HG03558 (cell line): ENCODE data around the gene MAPK12.
"Not testable (repeated sequence)": the region's sequence is repeated elsewhere in the genome, so short reads cannot be mapped to it uniquely, and the experiment has no call there.

Experiments used
- ATAC-seq: cut with Tn5 transposase; IDR thresholded peaks from one replicate; pipeline ENCODE4 v1.9.1; 2021; ENCODE audit warnings: moderate number of reproducible peaks; ENCODE audit not compliant: unreplicated experiment; ENCODE audit errors: extremely low read depth

MAPK12 gene

DNA sequence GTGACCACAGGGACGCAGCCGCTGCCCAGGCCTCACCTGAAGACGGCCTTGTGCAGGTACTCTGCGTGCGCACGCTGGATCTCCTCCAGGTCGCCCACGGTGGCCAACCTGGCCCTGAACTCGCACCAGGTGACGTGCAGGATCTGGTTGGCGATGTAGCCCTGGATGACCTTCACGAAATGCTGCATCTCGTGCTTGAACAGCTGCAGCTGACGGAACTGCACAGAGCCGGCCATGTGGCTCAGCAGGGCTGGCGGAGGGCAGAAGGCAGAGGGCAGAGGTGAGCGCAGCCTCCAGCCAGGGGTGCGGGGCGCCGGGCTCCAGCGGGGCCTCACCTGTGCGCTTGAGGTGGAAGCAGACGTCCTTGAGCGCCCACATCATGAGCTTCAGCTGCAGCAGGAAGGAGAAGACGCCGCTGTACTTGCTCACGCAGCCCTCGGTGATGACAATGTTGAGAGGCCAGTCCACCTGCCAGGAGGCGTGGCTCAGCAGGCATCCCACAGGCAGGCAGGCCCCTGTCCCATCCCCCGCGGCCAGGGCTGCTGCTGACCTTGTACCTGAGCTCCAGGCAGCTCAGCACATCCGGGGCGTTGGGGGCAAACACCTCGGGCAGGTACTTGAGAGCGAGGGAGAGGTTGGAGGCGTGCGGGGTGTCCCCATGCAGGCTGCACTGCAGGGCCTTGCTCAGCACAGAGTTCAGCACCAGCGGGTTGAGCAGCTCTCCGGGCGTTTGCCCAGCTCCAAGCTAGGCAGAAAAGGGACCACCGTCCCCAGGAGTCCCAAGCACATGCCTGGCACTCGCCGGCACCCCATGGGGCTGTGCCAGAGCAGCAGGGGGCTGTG lies 43.1 kb downstream of the MAPK12 start:
- no peak for ATAC-seq

DNA sequence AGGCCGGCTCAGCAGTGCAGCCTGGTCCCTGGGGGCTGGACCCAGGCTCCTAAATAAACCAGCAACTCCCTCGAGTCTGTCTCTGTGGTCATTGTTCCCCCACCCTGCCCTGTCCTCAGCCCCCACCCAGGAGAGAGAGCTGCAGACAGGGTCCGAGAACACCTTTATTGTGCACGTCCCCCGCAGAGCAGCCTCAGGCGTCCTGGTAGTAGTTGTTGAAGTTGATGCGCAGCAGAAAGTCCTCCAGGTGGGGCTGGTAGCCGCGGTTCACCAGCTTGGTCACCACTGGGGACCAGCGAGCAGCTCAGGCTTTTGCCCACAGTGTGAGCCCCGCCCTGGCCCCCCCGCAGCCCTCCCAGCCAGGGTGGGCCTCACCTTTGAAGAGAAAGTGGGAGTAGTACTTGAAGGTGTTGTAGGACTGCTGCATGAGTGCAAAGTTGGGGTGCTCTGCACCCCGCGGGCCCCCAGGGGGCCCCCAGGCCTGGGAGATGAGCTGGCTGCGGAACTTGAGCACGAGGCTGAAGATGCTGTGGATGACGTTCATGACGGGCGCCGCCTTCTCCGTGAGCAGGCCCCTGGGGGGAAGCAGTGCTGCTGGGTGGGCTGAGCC lies 43.8 kb downstream of the MAPK12 start:
- ATAC-seq, result no peak

DNA sequence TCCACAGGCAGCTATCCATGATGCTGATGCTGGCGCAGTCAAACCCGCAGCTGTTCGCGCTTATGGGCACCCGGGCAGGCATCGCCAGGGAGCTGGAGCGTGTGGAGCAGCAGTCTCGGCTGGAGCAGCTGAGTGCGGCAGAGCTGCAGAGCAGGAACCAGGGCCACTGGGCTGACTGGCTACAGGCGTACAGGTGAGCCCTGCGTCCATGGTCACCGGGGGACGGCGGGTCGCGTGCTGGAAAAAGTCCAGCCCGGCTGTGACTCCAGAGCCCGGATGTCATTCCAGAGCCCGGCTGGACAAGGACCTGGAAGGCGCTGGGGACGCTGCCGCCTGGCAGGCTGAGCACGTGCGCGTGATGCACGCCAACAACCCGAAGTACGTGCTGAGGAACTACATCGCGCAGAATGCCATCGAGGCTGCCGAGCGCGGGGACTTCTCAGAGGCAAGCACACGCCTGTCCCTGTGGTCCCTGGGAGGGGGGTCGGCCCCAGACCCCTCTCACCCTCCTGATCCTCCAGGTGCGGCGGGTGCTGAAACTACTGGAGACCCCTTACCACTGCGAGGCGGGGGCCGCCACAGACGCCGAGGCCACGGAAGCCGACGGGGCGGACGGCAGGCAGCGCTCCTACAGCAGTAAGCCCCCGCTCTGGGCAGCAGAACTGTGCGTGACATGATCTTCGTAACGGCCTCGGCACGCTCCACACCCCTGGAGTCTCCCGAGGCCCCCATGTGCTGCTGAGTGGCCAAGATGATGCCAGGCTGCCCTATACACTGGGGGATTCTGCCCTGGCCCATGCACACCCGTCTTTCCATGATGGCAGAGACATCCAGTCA lies 44.6 kb downstream of the MAPK12 start:
- no peak for ATAC-seq

DNA sequence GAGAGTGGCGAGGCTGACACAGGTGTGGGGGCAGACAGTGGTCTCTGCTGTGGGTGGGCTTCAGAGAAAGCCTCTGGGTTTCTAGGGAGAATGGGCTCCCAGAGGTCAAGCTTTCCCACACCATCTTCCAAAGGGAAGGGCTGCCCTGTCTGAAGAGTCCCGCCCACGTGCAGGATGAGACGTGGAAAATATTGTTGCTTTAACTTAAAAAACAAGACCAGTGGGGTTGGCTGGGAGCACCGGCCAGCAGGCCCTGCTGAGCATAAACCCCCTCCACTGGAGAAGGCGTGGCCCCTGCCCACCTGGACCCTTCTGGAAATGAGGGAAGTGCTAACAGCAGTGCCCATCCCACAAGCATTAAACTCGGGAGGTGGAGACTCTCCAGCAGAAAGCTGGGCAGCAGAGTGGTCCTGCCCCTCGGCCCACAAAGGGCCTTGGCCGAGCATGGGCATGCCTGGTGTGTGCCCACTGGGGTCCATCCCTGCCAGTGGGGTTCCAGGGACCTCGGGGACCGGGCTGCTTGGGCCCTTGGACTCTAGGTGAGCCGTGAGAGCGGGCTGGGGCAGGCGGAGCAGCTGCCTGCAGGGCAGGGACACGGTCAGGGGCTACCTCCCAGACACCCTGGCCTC lies 45.3 kb downstream of the MAPK12 start:
- no peak for ATAC-seq

DNA sequence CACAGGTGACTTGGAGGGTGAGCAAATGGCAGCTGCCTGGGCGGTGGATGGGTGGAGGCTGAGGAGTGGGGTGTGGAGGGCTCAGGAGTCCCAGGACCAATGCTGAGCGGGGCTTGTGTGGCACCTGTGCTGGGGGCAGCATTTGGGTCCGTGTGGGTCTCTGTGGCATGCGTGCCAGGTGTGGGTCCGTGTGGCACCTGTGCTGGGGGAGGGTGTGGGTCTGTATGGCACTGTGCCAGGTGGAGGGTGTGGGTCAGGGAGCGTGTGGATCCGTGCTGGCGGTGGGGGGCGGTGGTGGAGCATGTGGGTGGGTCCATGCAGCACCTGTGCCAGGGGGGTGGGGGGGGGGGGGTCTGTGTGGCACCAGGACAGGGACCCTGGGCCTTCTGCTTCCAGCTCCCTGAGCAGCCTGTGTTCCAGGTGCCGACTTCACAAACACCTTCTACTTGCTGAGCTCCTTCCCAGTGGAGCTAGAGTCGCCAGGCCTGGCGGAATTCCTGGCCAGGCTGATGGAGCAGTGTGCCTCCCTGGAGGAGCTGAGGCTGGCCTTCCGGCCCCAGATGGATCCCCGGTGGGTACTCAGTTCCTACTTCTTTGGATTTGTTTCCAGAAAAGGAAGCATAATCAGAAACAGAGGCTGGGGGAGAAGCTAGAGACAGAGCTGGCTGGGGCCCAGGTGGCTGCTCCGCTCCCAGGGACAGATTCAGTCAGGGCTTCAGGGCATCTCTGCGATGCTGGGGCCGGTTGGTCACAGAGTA lies 46.0 kb downstream of the MAPK12 start:
- ATAC-seq, result no peak

DNA sequence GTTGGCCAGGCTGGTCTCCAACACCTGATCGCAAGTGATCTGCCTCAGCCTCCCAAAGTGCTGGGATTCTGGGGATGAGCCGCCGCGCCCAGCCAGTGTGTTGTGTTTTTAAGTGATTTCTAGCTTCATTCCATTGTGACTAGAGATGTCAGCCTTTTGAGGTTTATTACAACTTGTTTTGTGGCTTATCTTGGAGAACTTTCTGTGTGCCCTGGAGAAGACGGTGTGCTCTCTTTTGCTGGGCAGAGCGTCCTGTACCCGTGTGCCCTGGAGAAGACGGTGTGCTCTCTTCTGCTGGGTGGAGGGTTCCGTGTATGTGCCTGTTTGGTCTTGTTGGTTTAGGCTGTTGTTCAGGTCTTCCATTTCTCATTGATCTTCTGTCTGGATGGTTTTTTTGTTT lies 48.2 kb downstream of the MAPK12 start:
- ATAC-seq, result no peak

DNA sequence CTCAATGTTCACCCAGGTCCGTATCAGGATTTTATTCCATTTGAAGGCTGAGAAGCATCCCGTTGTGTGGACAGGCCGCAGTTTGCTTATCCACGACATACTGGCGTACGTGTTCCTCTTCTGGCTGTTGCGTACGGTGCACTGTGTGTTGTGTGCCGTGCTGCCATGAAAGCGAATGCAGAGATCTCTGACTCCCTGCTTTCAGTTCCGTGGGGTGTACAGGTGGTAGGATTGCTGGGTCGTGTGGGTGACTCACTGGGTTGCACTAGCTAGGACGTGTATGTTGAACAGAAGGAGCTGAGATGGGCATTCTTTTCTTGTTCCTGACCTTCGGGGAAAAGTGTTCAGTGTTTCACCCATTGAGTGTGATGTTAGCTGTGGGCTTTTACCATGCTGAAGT lies 50.3 kb downstream of the MAPK12 start:
- no peak for ATAC-seq

DNA sequence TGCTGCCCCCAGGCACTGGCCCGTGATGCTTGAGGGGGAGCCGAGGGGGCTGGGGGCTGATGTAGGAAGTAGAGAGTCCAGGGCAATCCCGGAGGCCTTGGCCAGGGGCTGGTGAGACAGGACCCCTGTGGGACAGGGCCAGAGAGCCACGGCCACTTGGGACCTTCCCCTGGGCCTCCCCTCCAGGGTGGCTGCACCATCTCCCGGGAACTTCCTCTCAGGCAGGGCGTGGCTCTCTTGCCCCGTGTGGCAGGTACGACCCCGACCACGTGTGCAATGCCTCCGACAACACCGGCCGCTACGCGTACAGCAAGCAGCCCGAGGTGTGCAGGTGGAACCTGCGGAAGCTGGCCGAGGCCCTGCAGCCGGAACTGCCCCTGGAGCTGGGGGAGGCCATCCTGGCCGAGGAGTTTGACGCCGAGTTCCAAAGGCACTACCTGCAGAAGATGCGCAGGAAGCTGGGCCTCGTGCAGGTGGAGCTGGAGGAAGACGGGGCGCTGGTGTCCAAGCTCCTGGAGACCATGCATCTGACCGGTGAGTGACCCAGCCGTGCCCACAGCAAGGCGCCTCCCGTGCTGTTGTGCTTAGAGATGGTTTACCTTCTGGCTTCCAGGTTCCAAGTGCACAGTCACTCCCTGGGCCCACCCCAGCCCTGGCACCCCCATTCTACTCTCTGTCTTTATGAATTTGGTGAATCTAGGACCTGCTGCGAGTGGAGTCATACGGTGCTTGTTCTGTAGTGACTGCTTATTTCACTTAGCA lies 50.9 kb downstream of the MAPK12 start:
- no peak for ATAC-seq

DNA sequence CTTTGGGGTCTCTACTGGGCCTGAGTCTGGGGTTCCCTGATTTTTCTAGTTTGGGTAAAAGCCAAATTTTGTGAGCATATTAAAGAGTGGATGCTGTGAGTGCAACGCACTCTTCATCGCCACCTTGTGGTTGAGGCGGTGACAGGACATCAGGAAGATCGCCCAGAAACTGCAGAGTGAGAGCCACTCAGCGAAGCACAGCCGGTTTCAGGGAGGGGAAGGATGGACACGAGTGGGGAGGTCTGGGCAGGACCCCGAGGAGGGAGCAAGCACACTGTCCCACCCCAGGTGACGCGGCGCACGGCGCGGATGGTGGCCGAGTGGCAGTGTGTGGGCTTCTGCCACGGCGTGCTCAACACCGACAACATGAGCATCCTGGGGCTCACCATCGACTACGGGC lies 51.6 kb downstream of the MAPK12 start:
- no peak for ATAC-seq

DNA sequence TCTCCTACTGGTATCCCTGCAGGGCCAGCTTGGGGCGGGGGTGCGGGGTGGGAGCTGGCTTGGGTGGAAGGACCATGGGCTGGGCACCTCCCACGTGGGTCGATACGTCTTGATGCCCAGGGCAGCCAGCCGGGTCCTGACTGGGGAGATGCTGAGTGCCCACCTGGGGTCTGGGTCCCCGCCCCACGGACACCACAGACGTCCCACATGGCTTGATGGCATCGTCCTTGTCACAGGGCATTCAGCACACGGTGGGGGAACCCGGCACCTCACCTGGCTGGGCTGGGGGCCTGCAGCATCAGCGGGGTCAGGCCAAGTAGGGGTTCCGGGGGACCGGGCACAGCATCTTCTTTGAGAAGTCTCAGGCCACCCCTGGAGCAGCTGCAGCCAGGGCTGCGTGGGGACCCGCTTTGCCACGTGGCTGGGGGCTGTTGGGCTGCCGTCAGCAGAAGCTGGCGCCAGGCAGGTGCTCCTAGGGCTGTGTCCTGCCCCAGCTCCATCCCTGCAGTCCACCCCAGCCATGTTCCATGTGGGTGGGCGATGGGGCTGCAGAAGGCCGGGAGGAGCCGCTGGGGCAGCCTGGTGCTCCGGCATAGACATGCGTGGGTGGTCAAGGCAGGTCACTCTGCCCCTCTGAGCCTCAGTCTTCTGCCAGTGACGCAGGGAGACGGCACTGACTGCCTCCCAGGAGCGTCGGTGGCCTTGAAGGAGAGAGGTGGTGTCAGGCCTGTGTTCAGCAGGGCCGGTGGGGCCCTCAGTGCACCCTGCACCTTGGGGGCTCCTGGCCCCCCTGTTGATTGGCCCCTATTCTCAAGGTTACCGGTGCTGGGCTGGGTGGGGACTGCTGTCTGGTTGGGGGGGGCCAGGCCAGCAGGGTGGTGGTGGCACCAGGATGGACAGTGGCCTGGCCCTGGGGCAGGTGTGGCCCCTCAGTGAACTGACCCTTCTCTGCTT lies 52.3 kb downstream of the MAPK12 start:
- no peak for ATAC-seq

DNA sequence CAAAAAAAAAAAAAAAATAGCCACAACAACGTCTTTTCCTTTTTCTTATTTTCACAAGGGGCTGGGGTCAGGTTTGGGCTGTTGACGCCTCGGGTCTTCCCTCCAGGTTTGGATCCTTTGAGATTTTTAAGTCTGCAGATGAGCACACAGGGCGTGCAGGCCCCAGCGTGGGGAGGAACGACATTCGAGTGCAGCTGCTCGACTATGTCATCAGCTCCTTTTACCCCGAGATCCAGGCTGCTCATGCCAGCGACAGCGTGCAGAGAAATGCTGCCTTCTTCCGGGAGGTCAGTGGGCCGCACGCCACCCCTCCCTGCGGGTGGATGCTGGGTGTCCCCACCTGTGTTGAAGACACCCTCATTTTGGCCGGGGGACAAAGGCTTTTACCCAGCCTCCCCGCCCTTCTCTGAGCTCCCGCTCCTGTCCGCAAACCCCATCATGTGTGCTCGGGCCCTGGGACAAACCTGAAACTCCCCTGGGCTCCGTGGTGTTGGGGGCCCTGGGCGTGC lies 53.0 kb downstream of the MAPK12 start:
- ATAC-seq, result no peak

DNA sequence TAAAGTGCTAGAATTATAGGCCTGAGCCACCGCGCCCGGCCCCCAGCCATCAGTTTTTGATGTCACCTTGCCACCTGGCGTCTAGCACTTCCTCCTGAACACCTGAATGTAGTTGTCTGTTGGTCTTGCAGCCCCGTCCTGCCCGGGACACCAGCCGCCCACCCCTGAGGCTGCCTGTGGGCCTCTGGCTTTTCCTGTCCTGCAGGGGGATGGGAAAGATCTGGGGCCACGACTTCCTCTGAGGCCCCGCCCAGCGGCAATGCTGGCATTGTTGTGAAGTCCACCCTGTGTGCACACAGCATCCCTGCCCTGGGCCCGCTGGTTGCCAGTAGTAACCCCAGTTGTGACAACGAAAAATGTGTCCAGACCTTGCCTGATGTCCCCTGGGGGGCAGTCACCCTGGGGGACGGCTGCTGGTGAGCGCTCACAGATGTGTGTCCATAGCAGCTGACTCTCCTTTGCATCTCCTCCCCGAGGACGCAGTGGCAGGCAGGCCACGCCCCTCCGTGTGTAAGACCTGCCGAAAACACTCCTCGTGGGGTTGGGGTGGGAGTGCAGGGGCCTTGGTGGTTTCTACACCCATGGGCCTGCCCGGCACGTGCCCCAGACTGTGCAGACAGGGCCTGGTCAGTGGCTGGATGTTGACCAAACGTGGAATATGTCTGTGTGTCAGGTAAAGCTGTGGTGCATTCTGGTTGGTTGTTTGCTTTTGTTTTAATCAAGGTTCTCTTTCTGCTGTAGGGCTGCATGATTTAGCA lies 53.9 kb downstream of the MAPK12 start:
- ATAC-seq, result no peak

DNA sequence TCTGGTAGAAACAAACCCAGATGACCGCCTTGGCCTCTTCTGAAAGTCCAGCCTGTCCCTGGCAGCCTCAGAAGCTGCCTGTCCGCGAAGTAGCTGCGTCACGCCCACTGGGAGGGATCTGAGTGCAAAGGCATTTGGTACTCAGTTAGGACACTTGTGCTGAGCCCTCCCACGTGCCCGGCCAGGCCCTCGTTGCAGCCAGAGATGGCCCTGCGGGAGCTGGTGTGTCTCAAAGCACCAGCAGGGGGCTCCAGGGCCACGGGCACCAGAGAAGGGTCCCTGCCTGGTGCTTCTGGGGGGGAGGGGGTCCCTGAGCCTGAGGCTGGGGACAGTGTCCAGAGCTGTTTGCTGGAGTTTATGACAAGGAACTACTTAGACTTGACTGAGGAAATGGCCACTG lies 54.9 kb downstream of the MAPK12 start:
- no peak for ATAC-seq

DNA sequence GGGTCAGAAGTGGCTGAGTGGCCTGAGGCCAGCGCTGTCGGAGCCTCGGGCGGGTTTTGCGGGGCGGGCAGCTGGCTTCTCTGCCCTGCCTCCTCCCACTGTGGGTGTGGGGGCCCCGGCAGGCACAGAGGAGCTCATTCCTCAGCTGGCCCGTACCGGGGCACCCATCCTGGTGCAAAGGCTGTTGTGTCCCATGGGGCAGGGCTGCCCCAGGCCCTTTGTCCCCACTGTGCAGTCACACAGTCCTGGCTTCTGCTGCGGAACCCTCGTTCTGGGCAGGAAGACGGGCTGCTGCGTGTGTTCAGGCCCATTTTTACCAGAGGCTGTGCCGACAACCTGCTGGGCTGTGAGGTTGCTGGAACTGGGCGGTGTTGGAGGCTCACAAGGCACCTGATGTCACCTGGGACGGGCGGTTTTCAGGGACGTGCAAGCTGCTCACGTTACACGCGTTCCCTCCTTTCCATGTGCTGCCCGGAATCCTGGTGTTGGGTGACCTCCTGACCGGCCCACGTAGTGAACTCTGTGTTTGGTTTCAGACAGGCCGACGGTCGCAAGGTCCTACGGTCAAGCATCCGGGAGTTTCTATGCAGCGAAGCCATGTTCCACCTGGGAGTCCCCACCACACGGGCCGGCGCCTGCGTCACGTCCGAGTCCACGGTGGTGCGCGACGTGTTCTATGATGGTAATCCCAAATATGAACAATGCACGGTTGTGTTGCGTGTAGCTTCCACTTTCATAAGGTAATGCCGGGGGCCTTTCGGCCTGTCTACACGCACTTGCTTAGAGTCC lies 55.5 kb downstream of the MAPK12 start:
- ATAC-seq, result no peak

DNA sequence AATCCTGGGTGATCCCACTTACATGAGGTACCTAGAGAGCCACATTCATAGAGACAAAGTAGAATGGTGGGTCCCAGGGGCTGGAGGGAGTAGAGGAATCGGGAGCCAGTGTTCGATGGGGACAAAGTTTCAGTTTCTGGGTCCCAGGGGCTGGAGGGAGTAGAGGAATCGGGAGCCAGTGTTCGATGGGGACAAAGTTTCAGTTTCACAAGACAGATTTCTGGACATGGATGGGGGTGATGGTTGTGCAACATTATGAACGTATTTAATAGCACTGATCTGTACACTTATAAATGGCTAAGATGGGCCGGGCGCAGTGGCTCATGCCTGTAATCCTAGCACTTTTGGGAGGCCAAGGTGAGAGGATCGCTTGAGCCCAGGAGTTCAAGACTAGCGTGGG lies 56.5 kb downstream of the MAPK12 start:
- ATAC-seq, result not testable (repeated sequence)

DNA sequence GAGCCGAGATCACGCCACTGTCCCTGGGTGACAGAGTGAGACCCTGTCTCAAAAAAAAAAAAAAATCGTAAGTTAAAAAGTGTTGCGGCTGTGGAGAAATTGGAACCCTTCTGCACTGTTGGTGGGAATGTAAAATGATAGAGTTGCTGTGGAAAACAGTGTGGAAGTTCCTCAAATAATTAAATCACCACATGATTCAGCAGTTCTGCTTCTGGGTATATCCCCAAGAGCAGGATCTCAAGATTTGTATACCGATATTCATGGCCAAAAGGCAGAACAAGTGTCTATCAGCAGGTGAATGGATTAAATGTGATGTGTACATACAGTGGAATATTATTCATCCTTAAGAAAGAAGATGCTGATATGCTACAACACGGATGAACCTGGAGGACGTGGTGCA lies 56.9 kb downstream of the MAPK12 start:
- no peak for ATAC-seq
